ENCODE results near the gene RAB4B.
"Not testable (repeated sequence)": the region's sequence is repeated elsewhere in the genome, so short reads cannot be mapped to it uniquely, and the experiment has no call there.

The RAB4B gene

GRCh38 chr19:40780582-40780981 lies 2.5 kb downstream of the RAB4B start:
- no peak for DNase-seq (ENCODE audit: low spot score)

GRCh38 chr19:40781140-40781539 lies 3.1 kb downstream of the RAB4B start:
- no peak for DNase-seq (ENCODE audit: low spot score)

GRCh38 chr19:40783711-40784110 lies 5.7 kb downstream of the RAB4B start:
- no peak for DNase-seq (ENCODE audit: low spot score)

GRCh38 chr19:40784146-40784545 lies 6.1 kb downstream of the RAB4B start:
- not testable (repeated sequence) for DNase-seq (ENCODE audit: low spot score)

- DNase-seq (ENCODE audit: low spot score): no peak
These were observed 7.5 kb downstream of the RAB4B start for GRCh38 chr19:40785526-40785925.

- DNase-seq (ENCODE audit: low spot score): no peak
These were observed 8.3 kb downstream of the RAB4B start for GRCh38 chr19:40786060-40787037.

GRCh38 chr19:40791349-40791748 lies 13.3 kb downstream of the RAB4B start:
- no peak for DNase-seq (ENCODE audit: low spot score)

GRCh38 chr19:40791996-40792395 lies 13.9 kb downstream of the RAB4B start:
- no peak for DNase-seq (ENCODE audit: low spot score)

GRCh38 chr19:40797166-40797962 lies 19.3 kb downstream of the RAB4B start:
- DNase-seq (ENCODE audit: low spot score): no peak

GRCh38 chr19:40797963-40798682 lies 20.1 kb downstream of the RAB4B start:
- DNase-seq (ENCODE audit: low spot score): no peak

- peak; percentile 99 for DNase-seq (ENCODE audit: low spot score)
These were observed 20.9 kb downstream of the RAB4B start, which contains the start of gene EGLN2 for GRCh38 chr19:40798683-40799557. EGLN2 (plus strand) TSS chr19:40799191; CDS start chr19:40800573, 1,382 bp downstream.

GRCh38 chr19:40799558-40800338 lies 21.7 kb downstream of the RAB4B start:
- no peak for DNase-seq (ENCODE audit: low spot score)

- DNase-seq (ENCODE audit: low spot score): no peak
These were observed 22.4 kb downstream of the RAB4B start for GRCh38 chr19:40800339-40800996.

GRCh38 chr19:40800997-40801377 lies 22.9 kb downstream of the RAB4B start:
- DNase-seq (ENCODE audit: low spot score): no peak

- no peak for DNase-seq (ENCODE audit: low spot score)
These were observed 23.6 kb downstream of the RAB4B start for GRCh38 chr19:40801426-40802299.

GRCh38 chr19:40802300-40803169 lies 24.5 kb downstream of the RAB4B start:
- no peak for DNase-seq (ENCODE audit: low spot score)

GRCh38 chr19:40803170-40803856 lies 25.3 kb downstream of the RAB4B start:
- no peak for DNase-seq (ENCODE audit: low spot score)
